Activated CD8-positive, alpha-beta T cell treated with anti-CD3 and anti-CD28 coated beads, Interleukin-2, amount 10 ng/mL, durations not matched to agents 7 days and 5 days (primary cell): Measurements from ENCODE around the gene TMEM145. TPM values are rescaled to one million over a fixed set of nuclear protein-coding genes. Genes with fewer than 3 reads are reported as not detected.
A peak's percentile ranks its signal among the peaks of the same experiment; 100 is the strongest.
"Not testable (repeated sequence)": the region's sequence is repeated elsewhere in the genome, so short reads cannot be mapped to it uniquely, and the experiment has no call there.

Experiments used
- ATAC-seq: fragments of 150-1000 bp; cut with Tn5 transposase; one replicate; pipeline ENCODE4 v1.10.0; 2021; ENCODE audit warnings: moderate library complexity
- CTCF ChIA-PET: fragments of 350-600 bp; sonication (Branson Sonifier 250); formaldehyde crosslinking; loops from one replicate; lab custom pipeline; 2021; ENCODE audit warnings: antibody characterized with exemption; lab: Charles Lee
- POLR2A ChIA-PET: fragments of 350-600 bp; sonication (Branson Sonifier 250); formaldehyde crosslinking; loops from one replicate; lab custom pipeline; 2021; ENCODE audit warnings: antibody characterized with exemption; lab: Charles Lee
- DNase-seq: peaks from one replicate; pipeline ENCODE4 v3.0.0-alpha.2; 2020
- H3K27ac Mint-ChIP-seq: one replicate; pipeline ENCODE4 v1.8.0; 2021; ENCODE audit warnings: mild to moderate bottlenecking, mixed read lengths
- H3K27me3 Mint-ChIP-seq: one replicate; pipeline ENCODE4 v1.8.0; 2021; ENCODE audit warnings: low read depth, mixed read lengths
- H3K36me3 Mint-ChIP-seq: one replicate; pipeline ENCODE4 v1.8.0; 2021; ENCODE audit warnings: low read depth, mixed read lengths
- H3K4me1 Mint-ChIP-seq: one replicate; pipeline ENCODE4 v1.8.0; 2021; ENCODE audit warnings: low read depth, mixed read lengths
- H3K4me3 Mint-ChIP-seq: one replicate; pipeline ENCODE4 v1.8.0; 2021; ENCODE audit warnings: mild to moderate bottlenecking, mixed read lengths
- H3K9me3 Mint-ChIP-seq: one replicate; pipeline ENCODE4 v1.8.0; 2022; ENCODE audit warnings: mixed read lengths; ENCODE audit not compliant: insufficient read depth
- total RNA-seq, 2 experiments: library from RNA; stranded (reverse); gene quantifications; one replicate each; pipeline ENCODE4 v1.2.3, GENCODE V29; 2021

Gene TMEM145
- total RNA-seq, 2 experiments from 2014 or later = 0.37 TPM; not detected in 1

GRCh38 chr19:42339922-42340321 lies 26.8 kb downstream of the TMEM145 start:
- H3K4me3 Mint-ChIP-seq, ATAC-seq, H3K4me1 Mint-ChIP-seq, H3K27ac Mint-ChIP-seq, H3K36me3 Mint-ChIP-seq, DNase-seq, CTCF ChIA-PET, H3K9me3 Mint-ChIP-seq, POLR2A ChIA-PET, H3K27me3 Mint-ChIP-seq: not testable (repeated sequence)

DNA sequence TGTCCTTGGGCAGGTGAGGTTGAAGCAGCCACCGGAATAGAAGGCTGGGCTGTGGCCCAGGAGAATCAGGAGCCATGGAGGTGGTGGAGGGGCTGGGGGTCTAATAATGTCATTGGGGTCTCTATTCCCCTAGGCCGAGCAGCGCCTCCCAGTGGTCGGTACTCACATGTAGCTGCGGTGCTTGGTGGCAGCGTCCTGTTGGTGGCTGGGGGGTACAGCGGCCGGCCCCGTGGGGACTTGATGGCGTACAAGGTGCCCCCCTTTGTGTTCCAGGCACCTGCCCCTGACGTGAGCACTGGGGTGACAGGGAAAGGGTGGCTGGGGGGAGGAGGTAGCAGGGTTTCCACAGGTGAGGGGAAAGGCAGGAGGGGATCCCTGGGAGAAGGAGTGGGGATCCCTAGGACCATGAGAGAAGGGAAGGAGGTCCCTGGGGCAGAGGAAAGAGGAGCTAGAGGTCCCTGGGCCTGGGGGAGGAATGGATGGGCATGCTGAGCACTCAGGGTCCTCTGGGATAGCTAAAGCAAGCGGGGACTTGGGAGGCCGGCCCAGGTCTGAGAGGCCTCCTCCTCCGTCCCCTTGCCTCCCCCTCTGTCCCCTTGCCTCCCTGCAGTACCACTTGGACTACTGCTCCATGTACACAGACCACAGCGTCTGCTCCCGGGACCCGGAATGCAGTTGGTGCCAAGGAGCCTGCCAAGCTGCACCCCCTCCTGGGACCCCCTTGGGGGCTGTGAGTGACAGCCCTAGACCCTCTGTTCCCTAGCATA lies 30.4 kb downstream of the TMEM145 start:
- H3K27me3 Mint-ChIP-seq = no peaks in the 10 kb centered on the region
- ChIA-PET POLR2A (no interaction called here), CTCF (interaction anchor here (0.7 kb wide), 1 partner anchor 11 kb away, joined by 3 read pairs; no protein-coding TSS in a partner anchor)
- DNase-seq (no peak), ATAC-seq (no peak)
- H3K4me3 Mint-ChIP-seq = no peak overlapping the region
- no peaks in the 10 kb centered on the region for H3K4me1 Mint-ChIP-seq
- H3K27ac Mint-ChIP-seq = no peak overlapping the region
- H3K36me3 Mint-ChIP-seq = no peaks in the 10 kb centered on the region
- no peaks in the 10 kb centered on the region for H3K9me3 Mint-ChIP-seq

GRCh38 chr19:42344336-42344893 lies 31.3 kb downstream of the TMEM145 start:
- Mint-ChIP-seq H3K27ac (no peak overlapping the region), H3K4me1 (no peaks in the 10 kb centered on the region), H3K4me3 (no peak overlapping the region), H3K27me3 (no peaks in the 10 kb centered on the region), H3K9me3 (no peaks in the 10 kb centered on the region), H3K36me3 (no peaks in the 10 kb centered on the region)
- ATAC-seq = no peak
- DNase-seq = no peak
- ChIA-PET POLR2A (interaction anchor here (0.6 kb wide), 1 partner anchor 42 kb away, joined by 5 read pairs; no protein-coding TSS in a partner anchor), CTCF (no interaction called here)

- Mint-ChIP-seq H3K27ac (no peak overlapping the region), H3K4me3 (no peak overlapping the region), H3K4me1 (no peaks in the 10 kb centered on the region), H3K27me3 (no peaks in the 10 kb centered on the region), H3K36me3 (no peaks in the 10 kb centered on the region), H3K9me3 (no peaks in the 10 kb centered on the region)
- ChIA-PET POLR2A (interaction anchor here (0.6 kb wide), 1 partner anchor 41 kb away, joined by 5 read pairs; no protein-coding TSS in a partner anchor), CTCF (no interaction called here)
- DNase-seq (no peak), ATAC-seq (no peak)
These were observed 32.2 kb downstream of the TMEM145 start for GRCh38 chr19:42345191-42345812.

DNA sequence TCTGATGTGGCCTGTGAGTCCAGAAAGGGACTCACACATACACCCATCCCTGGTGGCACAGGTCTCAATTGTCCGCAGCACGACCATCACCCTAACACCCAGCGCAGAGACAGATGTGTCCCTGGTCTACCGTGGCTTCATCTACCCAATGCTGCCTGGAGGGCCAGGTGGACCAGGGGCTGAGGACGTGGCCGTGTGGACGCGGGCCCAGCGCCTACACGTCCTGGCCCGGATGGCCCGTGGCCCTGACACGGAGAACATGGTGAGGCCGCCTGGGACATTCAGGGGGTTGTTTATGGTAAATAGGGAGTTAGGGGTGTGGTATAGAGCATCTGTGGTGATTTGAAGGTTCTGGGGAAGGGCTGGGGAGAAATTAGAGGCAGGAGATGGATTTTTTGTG lies 35.1 kb downstream of the TMEM145 start:
- CTCF ChIA-PET = no interaction called here
- POLR2A ChIA-PET = no interaction called here
- Mint-ChIP-seq H3K27me3 (no peaks in the 10 kb centered on the region), H3K27ac (no peak overlapping the region), H3K36me3 (no peaks in the 10 kb centered on the region), H3K9me3 (no peaks in the 10 kb centered on the region), H3K4me3 (no peak overlapping the region), H3K4me1 (no peaks in the 10 kb centered on the region)
- no peak for DNase-seq
- no peak for ATAC-seq

- H3K4me3 Mint-ChIP-seq = no peak overlapping the region
These were observed 36.4 kb downstream of the TMEM145 start for GRCh38 chr19:42349378-42350107.

DNA sequence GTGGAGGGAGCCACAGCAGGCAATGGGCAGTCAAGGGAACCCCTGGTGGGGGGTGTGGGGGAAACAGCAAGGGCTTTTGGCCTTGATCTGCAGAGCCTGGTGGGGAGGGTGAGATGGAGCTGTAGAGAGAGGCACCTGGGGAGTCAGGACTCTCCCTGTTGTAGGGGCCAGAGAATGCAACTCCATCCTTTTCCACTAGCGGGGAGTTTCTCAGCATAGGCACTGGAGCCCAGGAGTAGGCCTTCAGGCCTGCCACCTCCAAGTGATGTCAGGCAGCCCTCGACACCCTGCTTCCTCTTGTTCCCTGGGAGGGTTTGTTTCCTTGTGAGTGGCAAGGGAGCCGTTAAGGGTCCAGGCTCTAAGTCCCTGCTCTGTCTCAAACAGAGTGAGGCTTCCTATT lies 37.3 kb downstream of the TMEM145 start:
- DNase-seq (no peak), ATAC-seq (no peak)
- H3K27ac Mint-ChIP-seq = no peak overlapping the region
- H3K36me3 Mint-ChIP-seq = no peaks in the 10 kb centered on the region
- no peaks in the 10 kb centered on the region for H3K4me1 Mint-ChIP-seq
- ChIA-PET CTCF (no interaction called here), POLR2A (no interaction called here)
- no peaks in the 10 kb centered on the region for H3K27me3 Mint-ChIP-seq
- H3K4me3 Mint-ChIP-seq = no peak overlapping the region
- H3K9me3 Mint-ChIP-seq = no peaks in the 10 kb centered on the region

More at GRCh38 chr19:42349378-42350107, 36.4 kb downstream of the TMEM145 start:
- no peaks in the 10 kb centered on the region for H3K9me3 Mint-ChIP-seq
- DNase-seq (no peak), ATAC-seq (no peak)
- no peaks in the 10 kb centered on the region for H3K27me3 Mint-ChIP-seq
- POLR2A ChIA-PET = no interaction called here
- H3K4me1 Mint-ChIP-seq = no peaks in the 10 kb centered on the region
- H3K36me3 Mint-ChIP-seq = no peaks in the 10 kb centered on the region
- no peak overlapping the region for H3K27ac Mint-ChIP-seq
- CTCF ChIA-PET = no interaction called here

GRCh38 chr19:42351079-42351735 lies 38.1 kb downstream of the TMEM145 start:
- ATAC-seq (no peak), DNase-seq (no peak)
- no peaks in the 10 kb centered on the region for H3K4me1 Mint-ChIP-seq
- H3K27me3 Mint-ChIP-seq = no peaks in the 10 kb centered on the region
- H3K36me3 Mint-ChIP-seq = no peaks in the 10 kb centered on the region
- H3K9me3 Mint-ChIP-seq = no peaks in the 10 kb centered on the region
- ChIA-PET CTCF (no interaction called here), POLR2A (no interaction called here)
- H3K4me3 Mint-ChIP-seq = no peak overlapping the region
- H3K27ac Mint-ChIP-seq = no peak overlapping the region

GRCh38 chr19:42352301-42353259 lies 39.5 kb downstream of the TMEM145 start:
- H3K36me3 Mint-ChIP-seq = no peaks in the 10 kb centered on the region
- H3K27me3 Mint-ChIP-seq = no peaks in the 10 kb centered on the region
- H3K9me3 Mint-ChIP-seq = no peaks in the 10 kb centered on the region
- H3K4me1 Mint-ChIP-seq = no peaks in the 10 kb centered on the region
- CTCF ChIA-PET = no interaction called here
- POLR2A ChIA-PET = no interaction called here
- ATAC-seq (peak; percentile 67), DNase-seq (peak; percentile 39)
- no peak overlapping the region for H3K4me3 Mint-ChIP-seq
- no peak overlapping the region for H3K27ac Mint-ChIP-seq

DNA sequence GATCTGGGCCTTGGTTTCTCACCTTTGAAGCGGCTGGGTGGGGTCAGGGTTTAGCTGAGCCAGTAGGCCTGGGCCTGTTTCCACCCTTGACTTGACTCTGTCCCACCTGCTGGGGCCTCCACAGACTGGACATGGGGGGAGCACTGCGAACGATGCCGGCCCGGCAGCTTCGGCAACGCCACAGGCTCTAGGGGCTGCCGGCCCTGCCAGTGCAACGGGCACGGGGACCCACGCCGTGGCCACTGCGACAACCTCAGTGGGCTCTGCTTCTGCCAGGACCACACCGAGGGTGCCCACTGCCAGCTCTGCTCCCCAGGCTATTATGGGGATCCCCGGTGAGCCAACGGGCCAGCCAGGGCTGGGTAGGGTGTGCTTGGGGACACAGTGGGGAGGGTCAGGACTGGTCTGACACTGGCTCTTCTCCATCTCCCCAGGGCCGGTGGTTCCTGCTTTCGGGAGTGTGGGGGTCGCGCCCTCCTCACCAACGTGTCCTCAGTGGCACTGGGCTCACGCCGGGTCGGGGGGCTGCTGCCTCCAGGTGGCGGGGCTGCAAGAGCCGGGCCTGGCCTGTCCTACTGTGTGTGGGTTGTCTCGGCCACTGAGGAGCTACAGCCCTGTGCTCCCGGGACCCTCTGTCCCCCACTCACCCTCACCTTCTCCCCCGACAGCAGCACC lies 40.4 kb downstream of the TMEM145 start:
- no peak for ATAC-seq
- Mint-ChIP-seq H3K27me3 (no peaks in the 10 kb centered on the region), H3K9me3 (no peaks in the 10 kb centered on the region), H3K36me3 (no peaks in the 10 kb centered on the region), H3K4me1 (peaks cover 2% of the 10 kb centered on the region), H3K4me3 (no peak overlapping the region), H3K27ac (no peak overlapping the region)
- ChIA-PET CTCF (no interaction called here), POLR2A (no interaction called here)
- DNase-seq = no peak
